Stimulated activated CD8-positive, alpha-beta memory T cell treated with anti-CD3 and anti-CD28 coated beads, Interleukin-15, amount 100 ng/mL, for 24 hours (primary cell): ENCODE measurements around the gene PI4KA.
"Not testable (repeated sequence)": the region's sequence is repeated elsewhere in the genome, so short reads cannot be mapped to it uniquely, and the experiment has no call there.

ENCODE experiments used
- DNase-seq: peaks from one replicate; pipeline ENCODE4 v3.0.0-alpha.2; 2020; ENCODE audit warnings: low read depth

Gene PI4KA

DNA sequence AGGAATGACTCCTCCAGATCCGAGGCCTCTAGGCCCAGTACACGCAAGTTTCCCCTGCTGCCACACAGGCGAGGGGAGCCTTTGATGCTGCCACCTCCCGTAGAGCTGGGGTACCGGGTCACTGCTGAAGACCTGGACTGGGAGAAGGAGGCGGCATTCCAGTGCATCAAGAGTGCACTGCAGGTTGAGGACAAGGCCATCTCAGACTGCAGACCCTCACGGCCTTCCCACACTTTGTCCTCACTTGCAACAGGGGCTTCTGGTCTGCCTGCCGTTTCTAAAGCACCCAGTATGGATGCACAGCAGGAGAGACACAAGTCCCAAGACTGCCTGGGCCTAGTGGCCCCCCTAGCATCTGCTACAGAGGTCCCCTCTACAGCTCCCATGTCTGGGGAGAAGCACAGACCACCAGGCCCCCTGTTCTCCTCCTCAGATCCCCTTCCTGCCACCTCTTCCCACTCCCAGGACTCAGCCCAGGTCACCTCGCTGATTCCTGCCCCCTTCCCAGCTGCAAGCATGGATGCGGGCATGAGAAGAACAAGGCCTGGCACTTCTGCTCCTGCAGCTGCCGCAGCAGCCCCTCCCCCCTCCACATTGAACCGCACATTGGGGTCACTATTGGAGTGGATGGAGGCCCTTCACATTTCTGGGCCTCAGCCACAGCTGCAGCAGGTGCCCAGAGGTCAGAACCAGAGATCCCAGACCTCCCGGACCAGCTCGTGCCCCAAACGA is 167.9 kb downstream of the PI4KA start:
- not testable (repeated sequence) for DNase-seq

DNA sequence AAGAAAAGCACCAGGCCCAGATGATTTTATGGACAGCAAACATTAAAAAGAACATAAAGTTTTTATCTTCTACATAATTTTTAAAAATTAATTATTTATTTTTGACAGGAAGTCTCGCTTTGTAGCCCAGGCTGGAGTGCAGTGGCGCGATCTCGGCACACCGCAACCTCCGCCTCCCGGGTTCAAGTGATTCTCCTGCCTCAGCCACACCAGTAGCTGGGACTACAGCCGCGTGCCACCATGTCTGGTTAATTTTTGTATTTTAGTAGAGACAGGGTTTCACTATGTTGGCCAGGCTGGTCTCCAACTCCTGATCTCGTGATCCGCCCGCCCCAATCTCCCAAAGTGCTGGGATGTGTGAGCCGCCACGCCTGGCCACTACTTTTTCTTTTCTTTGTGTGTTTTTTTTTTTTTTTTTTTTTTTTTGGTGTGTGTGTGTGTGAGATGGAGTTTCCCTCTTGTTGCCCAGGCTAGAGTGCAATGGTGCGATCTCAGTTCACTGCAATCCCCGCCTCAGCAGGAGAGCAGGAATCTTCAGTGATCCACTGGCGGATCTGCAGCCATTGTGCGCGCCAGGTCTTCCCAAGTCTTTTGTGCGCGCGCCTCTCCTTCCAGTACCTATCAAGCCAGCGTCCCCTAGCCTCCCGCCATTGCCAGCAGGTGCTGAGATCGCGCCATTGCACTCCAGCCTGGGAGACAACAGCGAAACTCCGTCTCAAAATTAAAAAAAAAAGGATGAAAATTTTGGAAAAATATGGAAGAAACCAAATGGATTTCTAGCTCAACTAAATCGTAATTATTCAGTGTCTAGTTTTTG is 171.0 kb downstream of the PI4KA start:
- not testable (repeated sequence) for DNase-seq

DNA sequence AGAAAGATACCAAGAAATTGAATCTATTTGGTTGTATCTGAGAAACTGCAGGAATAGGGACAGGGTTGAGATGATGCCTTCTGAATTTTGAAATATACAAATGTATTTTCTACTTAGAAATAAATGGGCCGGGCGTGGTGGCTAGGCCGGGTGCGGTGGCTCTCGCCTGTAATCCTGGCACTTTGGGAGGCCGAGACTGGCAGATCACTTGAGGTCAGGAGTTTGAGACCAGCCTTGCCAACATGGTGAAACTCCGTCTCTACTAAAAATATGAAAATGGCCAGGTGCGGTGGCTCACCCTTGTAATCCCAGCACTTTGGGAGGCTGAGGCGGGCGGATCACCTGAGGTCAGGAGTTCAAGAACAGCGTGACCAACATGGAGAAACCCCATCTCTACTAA is 172.8 kb downstream of the PI4KA start:
- DNase-seq: not testable (repeated sequence)

GRCh38 chr22:20678792-20679435 is 179.7 kb downstream of the PI4KA start:
- not testable (repeated sequence) for DNase-seq

GRCh38 chr22:20677684-20678242 is 180.8 kb downstream of the PI4KA start:
- no peak for DNase-seq

GRCh38 chr22:20675613-20676012 is 183.0 kb downstream of the PI4KA start:
- not testable (repeated sequence) for DNase-seq

GRCh38 chr22:20674998-20675397 is 183.6 kb downstream of the PI4KA start:
- DNase-seq: no peak

- DNase-seq: no peak
Observed at GRCh38 chr22:20673295-20674195, 185.1 kb downstream of the PI4KA start.

GRCh38 chr22:20672732-20673131 is 185.9 kb downstream of the PI4KA start:
- DNase-seq: no peak

DNA sequence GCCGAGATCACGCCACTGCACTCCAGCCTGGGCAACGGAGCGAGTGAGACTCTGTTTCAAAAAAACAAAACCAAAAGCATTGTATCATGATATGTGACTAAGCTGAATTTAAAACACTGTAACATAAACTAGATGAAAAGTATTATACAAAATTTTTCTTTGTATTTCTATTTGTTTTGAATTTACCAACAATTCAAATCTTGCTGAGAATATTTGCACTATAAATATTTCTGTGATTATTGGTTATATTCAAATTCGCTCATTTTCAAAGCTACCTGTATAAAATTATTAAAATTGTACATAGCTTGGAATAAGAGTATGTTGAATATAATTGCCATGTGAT is 186.6 kb downstream of the PI4KA start:
- DNase-seq: no peak

GRCh38 chr22:20671409-20672081 is 187.1 kb downstream of the PI4KA start:
- no peak for DNase-seq

- DNase-seq: not testable (repeated sequence)
Observed at GRCh38 chr22:20670457-20671261, 188.0 kb downstream of the PI4KA start.

DNA sequence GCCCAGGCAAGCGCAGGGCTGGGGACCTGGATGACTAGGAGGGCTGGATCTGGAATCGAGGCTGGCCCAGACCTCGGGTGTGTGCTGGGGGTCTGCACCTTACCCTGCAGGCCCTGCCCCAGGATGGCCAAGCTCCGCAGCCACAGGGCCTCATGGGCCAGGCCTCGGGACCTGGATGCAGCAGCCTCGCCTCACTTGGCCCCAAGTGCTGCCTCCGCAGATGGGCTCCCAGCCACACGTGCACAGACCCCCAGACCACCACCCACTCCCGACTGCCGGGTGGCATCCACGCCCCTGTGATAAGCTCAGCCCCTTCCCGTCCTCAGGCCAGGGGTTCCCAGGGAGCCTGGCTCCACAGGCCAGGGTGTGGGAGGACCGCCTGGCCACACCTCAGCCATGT is 188.7 kb downstream of the PI4KA start:
- not testable (repeated sequence) for DNase-seq

DNA sequence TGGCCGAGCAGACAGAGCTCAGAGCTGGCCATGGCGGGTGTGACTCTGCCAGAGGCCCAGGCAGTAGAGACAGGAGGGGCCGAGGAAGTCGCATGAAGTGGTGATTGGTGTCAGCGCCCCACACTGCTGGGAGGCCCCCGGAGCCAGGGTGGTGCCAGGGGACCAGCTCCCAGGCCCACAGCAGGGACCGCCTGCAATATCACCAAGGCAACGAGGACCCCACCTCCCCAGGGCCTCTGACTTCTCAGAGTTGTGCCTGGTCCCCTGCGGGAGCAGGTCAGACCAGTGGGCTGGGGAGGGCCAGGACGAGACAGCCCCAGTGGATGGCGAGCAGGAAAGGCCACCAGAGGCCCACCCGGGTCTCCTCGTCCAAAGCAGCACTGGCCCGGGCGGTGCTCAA is 189.1 kb downstream of the PI4KA start:
- DNase-seq: not testable (repeated sequence)

- DNase-seq: not testable (repeated sequence)
Observed at GRCh38 chr22:20668769-20669168, 189.8 kb downstream of the PI4KA start.

DNA sequence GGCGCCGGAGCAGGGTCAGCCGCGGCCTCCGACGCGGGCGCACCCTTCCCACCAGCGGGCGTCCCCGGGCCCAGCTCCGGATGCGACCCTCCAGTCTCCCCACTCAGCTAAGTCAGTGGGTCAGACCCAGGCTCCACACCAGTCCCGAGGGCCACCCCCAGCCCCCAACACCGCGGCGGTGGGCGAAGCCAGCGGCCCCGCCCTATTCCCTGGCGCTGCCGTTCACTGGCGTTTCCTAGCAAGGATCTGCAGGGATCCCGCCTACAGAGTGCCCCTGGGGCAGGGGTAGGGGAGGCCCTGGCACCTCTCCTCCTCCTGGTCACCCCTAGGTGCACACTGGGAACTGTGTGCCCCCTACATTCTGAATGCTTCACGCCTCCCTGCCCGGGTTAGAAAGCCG is 190.4 kb downstream of the PI4KA start:
- DNase-seq: not testable (repeated sequence)

- not testable (repeated sequence) for DNase-seq
Observed at GRCh38 chr22:20667548-20667947, 191.1 kb downstream of the PI4KA start.

DNA sequence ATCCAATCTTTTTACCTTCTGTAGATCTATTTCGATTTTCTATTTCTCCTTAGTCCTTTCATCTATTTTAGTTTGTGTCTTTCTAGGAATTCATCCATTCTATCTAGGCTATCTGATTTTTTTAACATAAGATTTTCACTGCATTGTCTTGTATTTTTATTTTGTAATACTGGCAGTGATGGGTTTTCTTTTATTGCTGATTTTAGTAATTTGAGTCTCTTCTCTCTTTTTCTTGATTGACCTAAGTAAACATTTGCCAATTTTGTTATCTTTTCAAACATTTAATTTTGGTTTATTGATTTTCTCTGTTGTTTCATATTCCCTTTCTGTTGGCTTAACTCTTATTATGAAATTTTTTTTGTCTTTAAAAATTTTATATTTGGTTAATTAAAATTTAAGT is 192.1 kb downstream of the PI4KA start:
- DNase-seq: no peak

DNA sequence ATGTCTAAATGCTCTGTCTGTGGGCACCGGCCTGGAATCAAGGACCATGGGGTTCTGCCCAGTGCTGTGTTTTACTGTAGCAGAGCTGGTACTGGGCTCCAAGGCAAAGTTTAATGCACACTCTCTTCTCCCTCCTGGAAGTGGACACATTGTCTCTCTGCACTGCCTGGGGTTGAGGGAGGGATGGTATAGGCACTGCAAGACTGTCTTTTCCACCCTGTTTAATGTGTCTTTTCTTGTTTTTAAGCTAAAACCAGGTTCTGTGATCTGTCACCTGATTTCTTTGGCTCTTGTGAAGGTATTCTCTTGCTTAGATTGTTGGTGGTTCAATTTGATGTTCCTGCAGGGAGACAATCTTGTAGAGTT is 194.0 kb downstream of the PI4KA start:
- no peak for DNase-seq

DNA sequence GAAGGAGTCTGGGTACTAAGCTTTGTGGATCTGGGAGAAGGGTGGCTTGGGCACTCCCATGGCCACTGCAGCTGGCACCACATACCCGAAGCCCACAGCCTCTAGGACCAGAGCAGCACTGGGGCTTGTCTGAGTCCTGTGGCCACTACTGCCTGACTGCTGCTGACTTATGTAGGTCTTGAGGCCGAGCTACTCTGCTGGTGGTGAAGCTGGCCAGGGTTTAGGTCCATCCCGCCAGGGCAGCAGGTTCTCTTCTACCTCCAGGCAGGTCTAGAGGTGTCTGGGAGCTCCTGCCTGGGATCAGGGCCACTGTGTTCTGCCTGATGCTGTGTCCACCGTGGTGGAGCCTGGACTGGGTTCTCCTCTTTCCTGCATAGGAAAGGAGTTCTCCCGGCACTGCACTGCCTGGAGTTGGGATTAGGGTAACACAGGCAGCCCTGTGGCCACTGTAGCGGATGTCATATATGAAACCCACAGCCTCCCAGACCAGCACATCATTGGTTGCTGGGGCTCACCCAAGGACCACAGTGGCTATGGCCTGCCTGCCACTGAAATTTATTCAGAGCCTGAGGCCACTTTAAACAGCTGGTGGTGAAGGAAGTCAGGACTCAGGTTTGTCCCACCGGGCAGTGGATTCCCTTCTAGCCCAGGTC is 194.5 kb downstream of the PI4KA start:
- no peak for DNase-seq
